Esophagus squamous epithelium (tissue), 4 donors: Measurements from ENCODE around the gene SOX12.

Source experiments
- CTCF ChIP-seq, 6 experiments: fragments of 450-650 bp in 4 of 6; fragments of 200-600 bp in 2 of 6; sonication (generic) in 2 of 6; IDR thresholded peaks; one replicate each; pipeline ENCODE4 v1.5.1; 2016 to 2019; ENCODE audit warnings: antibody characterized with exemption in 6 of 6, mild to moderate bottlenecking in 4 of 6, moderate library complexity in 4 of 6
- POLR2A ChIP-seq, 4 donors: fragments of 450-650 bp; IDR thresholded peaks; one replicate each; pipeline ENCODE4 v1.6.1; 2017; ENCODE audit warnings: antibody characterized with exemption in 4 of 4, mild to moderate bottlenecking in 4 of 4, moderate library complexity in 3 of 4

GRCh38 chr20:275791-276190 lies 49.6 kb upstream of the SOX12 start:
- TF ChIP-seq POLR2A (IDR thresholded peaks at IDR 0.05) (no peak), CTCF (IDR thresholded peaks at IDR 0.05) (no peak)
